K562 (cell line): ENCODE measurements around the gene CLIC3. TPM values are rescaled to one million over a fixed set of nuclear protein-coding genes. Genes with fewer than 3 reads are reported as not detected.

Experiments used
- ATAC-seq: fragments of 200-7000 bp; cut with Tn5 transposase; 3 replicates; pipeline ENCODE4 v1.9.1; 2020; ENCODE audit warnings: moderate library complexity
- BruUV-seq: library from RNA; stranded (reverse); fragments of 400-500 nt; replicated peaks from 2 replicates; lab custom pipeline; 2021; lab: Mats Ljungman, UMichigan
- CTCF ChIA-PET: fragments of 300-600 bp; formaldehyde crosslinking; extraction: SDS; loops from one replicate; lab custom pipeline; 2021; ENCODE audit warnings: low intra/inter-chr PET ratio; lab: Yijun Ruan, JAX
- POLR2A ChIA-PET: fragments of 300-600, 350-650 bp; sonication (Branson Sonifier 250); formaldehyde crosslinking; extraction: SDS; loops from one replicate; lab custom pipeline; 2021; ENCODE audit warnings: antibody characterized with exemption, inconsistent platforms; lab: Yijun Ruan, JAX
- DNase-seq, 4 experiments: peaks; one replicate each; pipeline versions ENCODE4 v3.0.0 to v3.0.0-alpha.2; 2011 to 2018; ENCODE audit warnings: low spot score in 3 of 4, mixed read lengths in 3 of 4; ENCODE audit errors: extremely low read depth in 1 of 4
- FAIRE-seq: peaks from 2 replicates; lab custom pipeline; 2011; peaks lifted over from hg19 to GRCh38; lab: Jason Lieb, UNC
- H2AFZ ChIP-seq: 2 replicates; pipeline ENCODE4 v1.6.0; 2011; ENCODE audit warnings: low read depth, low read length, control low read depth, inconsistent platforms
- H3K27ac ChIP-seq: fragments of 200-600 bp; 3 replicates; pipeline ENCODE4 v1.8.0; 2011; ENCODE audit warnings: low read depth, mild to moderate bottlenecking, control low read depth, inconsistent platforms, low read length, moderate library complexity, mixed read lengths; ENCODE audit errors: extremely low read depth
- H3K27me3 ChIP-seq, 2 experiments: fragments of 300-600 bp in 1 of 2; 2 replicates in 1 of 2; 3 replicates in 1 of 2; pipeline versions ENCODE4 v1.6.0 to v1.8.0; 2011; ENCODE audit warnings: inconsistent platforms in 2 of 2, low read length in 2 of 2, mild to moderate bottlenecking in 1 of 2, mixed read lengths in 1 of 2, moderate library complexity in 1 of 2; ENCODE audit not compliant: control insufficient read depth in 2 of 2, insufficient read depth in 2 of 2
- H3K36me3 ChIP-seq: fragments of 300-600 bp; 3 replicates; pipeline ENCODE4 v1.8.0; 2011; ENCODE audit warnings: mild to moderate bottlenecking, low read length, inconsistent platforms; ENCODE audit not compliant: control insufficient read depth, insufficient read depth
- H3K4me1 ChIP-seq, 2 experiments: fragments of 200-600 bp in 1 of 2; replicated peaks in 1 of 2; 2 replicates in 1 of 2; 3 replicates in 1 of 2; pipeline versions ENCODE4 v1.5.1 to v1.8.0; 2011; ENCODE audit warnings: inconsistent platforms in 2 of 2, low read length in 2 of 2, mild to moderate bottlenecking in 1 of 2, mixed read lengths in 1 of 2, moderate library complexity in 1 of 2; ENCODE audit not compliant: control insufficient read depth in 2 of 2, insufficient read depth in 2 of 2
- H3K4me2 ChIP-seq: 2 replicates; pipeline ENCODE4 v1.6.1; 2011; ENCODE audit warnings: low read length, control low read depth, inconsistent platforms, mixed read lengths; ENCODE audit not compliant: insufficient read depth
- H3K4me3 ChIP-seq: fragments of 200-600 bp; sonication (generic), shearing (Covaris generic); 2 replicates; pipeline ENCODE4 v1.5.1; 2016; ENCODE audit warnings: control low read depth, inconsistent platforms
- H3K79me2 ChIP-seq: fragments of 200-600 bp; 3 replicates; pipeline ENCODE4 v1.8.0; 2011; ENCODE audit warnings: low read length, inconsistent platforms; ENCODE audit not compliant: control insufficient read depth, insufficient read depth
- H3K9ac ChIP-seq, 2 experiments: 2 replicates each; pipeline versions ENCODE4 v1.6.0 to v1.6.1; 2011; ENCODE audit warnings: low read depth in 2 of 2, low read length in 2 of 2, control low read depth in 1 of 2, inconsistent platforms in 1 of 2, mild to moderate bottlenecking in 1 of 2, mixed read lengths in 1 of 2; ENCODE audit not compliant: insufficient read depth in 1 of 2
- H3K9me1 ChIP-seq: one replicate; pipeline ENCODE4 v1.6.0; 2011; ENCODE audit warnings: inconsistent platforms, mild to moderate bottlenecking, low read length, moderate library complexity; ENCODE audit not compliant: control insufficient read depth, insufficient read depth
- H3K9me3 ChIP-seq: replicated peaks from 2 replicates; pipeline ENCODE4 v1.5.1; 2011; ENCODE audit warnings: low read depth, low read length, inconsistent platforms; ENCODE audit not compliant: control insufficient read depth, insufficient read depth
- H4K20me1 ChIP-seq: replicated peaks from 2 replicates; pipeline ENCODE4 v1.6.1; 2011; ENCODE audit warnings: low read length, inconsistent platforms, mixed read lengths; ENCODE audit not compliant: control insufficient read depth, insufficient read depth
- KHSRP ChIP-seq: fragments of 450-650 bp; IDR thresholded peaks from 2 replicates; pipeline ENCODE4 v1.6.1; 2017
- PCBP1 ChIP-seq: fragments of 200-400 bp; formaldehyde crosslinking; IDR thresholded peaks from 2 replicates; pipeline ENCODE4 v1.6.1; 2018; ENCODE audit warnings: mild to moderate bottlenecking, low read depth, low read length; ENCODE audit not compliant: poor library complexity, severe bottlenecking
- ZBTB33 ChIP-seq: sonication (generic); formaldehyde crosslinking; IDR thresholded peaks from 2 replicates; pipeline ENCODE4 v1.8.1; 2023; ENCODE audit warnings: mild to moderate bottlenecking, missing genetic modification reagents
- WGBS: fragments of 100-300 bp; shearing (Covaris generic); methylation state at CpG from one replicate; pipeline ENCODE4 v1.1.6; 2016; ENCODE audit warnings: low coverage, mixed read lengths; ENCODE audit not compliant: insufficient coverage; ENCODE audit errors: missing lambda C conversion rate; 5-methylcytosine and 5-hydroxymethylcytosine counted together
- in situ Hi-C: fragments of 300-500 bp; cut with MboI; formaldehyde crosslinking; loops from 4 replicates; pipeline ENCODE4 v1.15.0; 2018; ENCODE audit warnings: inconsistent platforms, mixed read lengths
- intact Hi-C: fragments of 100-400 bp; cut with micrococcal nuclease; formaldehyde crosslinking; loops from 2 replicates; pipeline ENCODE4 v1.14.2; 2022
- polyA plus RNA-seq, 8 experiments: library from polyadenylated mRNA; depleted of rRNA in 4 of 8; stranded (reverse) in 5 of 8; unstranded in 3 of 8; fragments of >200 nt; fragmentation: Nextera tagmentation in 2 of 8; fragmentation: Illumina TruSeq in 1 of 8; extraction: Ambion mirVana in 2 of 8; extraction: Trizol in 1 of 8; gene quantifications; 2 replicates each; pipeline versions ENCODE4 v1.2.1 to v1.2.3, GENCODE V29; 2011 to 2014; ENCODE audit warnings: inconsistent platforms in 1 of 8, missing spikeins in 1 of 8
- total RNA-seq, 7 experiments: library from RNA; depleted of rRNA in 6 of 7; stranded (reverse); fragments of >200 nt in 6 of 7; fragmentation: Illumina TruSeq in 2 of 7; extraction: Trizol in 2 of 7; gene quantifications; 2 replicates each; pipeline versions ENCODE4 v1.2.1 to v1.2.3, GENCODE V29; 2011 to 2021; ENCODE audit warnings: low replicate concordance in 1 of 7

CLIC3 gene
- total and polyA plus RNA-seq, 9 of the 15 experiments (the other 6 are each of a cell fraction or from before 2014, with no cell fraction given): 0.27 to 0.29 TPM; not detected in 7

- H3K27ac ChIP-seq: no peak overlapping the region
- no peak overlapping the region for H3K9ac ChIP-seq
- POLR2A ChIA-PET: interaction anchor here (0.7 kb wide), 2 partner anchors 11 to 38 kb away, joined by 3 read pairs; no protein-coding TSS in a partner anchor
- H2AFZ ChIP-seq: no peak overlapping the region
- no peaks in the 10 kb centered on the region for H3K36me3 ChIP-seq
- 60% methylated on average over 20 of the region's 36 CpGs for WGBS
- H3K9me1 ChIP-seq: no peaks in the 10 kb centered on the region
- H3K4me3 ChIP-seq: no peak overlapping the region
- no peak for ATAC-seq
- FAIRE-seq: no peak
- CTCF ChIA-PET: no interaction called here
- DNase-seq: no peak
- H3K79me2 ChIP-seq: no peaks in the 10 kb centered on the region
- peaks cover 4 to 74% of the 10 kb centered on the region in 2 experiments; a peak in 4 of 5 replicates for H3K4me1 ChIP-seq
- H3K27me3 ChIP-seq: no peaks in the 10 kb centered on the region
- in situ Hi-C loops (no loop called here), intact Hi-C loops (no loop called here)
- H3K9me3 ChIP-seq: no peaks in the 10 kb centered on the region
- BruUV-seq: no TSS peak
- TF ChIP-seq PCBP1: peak; percentile 16
- no peak for TF ChIP-seq KHSRP
- 0 out of 2 replicates have a peak, but pooled peaks have one; percentile 13 for TF ChIP-seq ZBTB33 (CRISPR knock-in tag)
- 0 out of 2 replicates have a peak, but pooled peaks cover 5% of the 10 kb centered on the region for H4K20me1 ChIP-seq
- H3K4me2 ChIP-seq: no peak overlapping the region
Measured at GRCh38 chr9:137018761-137019559, 22.6 kb upstream of the CLIC3 start.
